ENCODE data around the gene AFP.

AFP gene

DNA sequence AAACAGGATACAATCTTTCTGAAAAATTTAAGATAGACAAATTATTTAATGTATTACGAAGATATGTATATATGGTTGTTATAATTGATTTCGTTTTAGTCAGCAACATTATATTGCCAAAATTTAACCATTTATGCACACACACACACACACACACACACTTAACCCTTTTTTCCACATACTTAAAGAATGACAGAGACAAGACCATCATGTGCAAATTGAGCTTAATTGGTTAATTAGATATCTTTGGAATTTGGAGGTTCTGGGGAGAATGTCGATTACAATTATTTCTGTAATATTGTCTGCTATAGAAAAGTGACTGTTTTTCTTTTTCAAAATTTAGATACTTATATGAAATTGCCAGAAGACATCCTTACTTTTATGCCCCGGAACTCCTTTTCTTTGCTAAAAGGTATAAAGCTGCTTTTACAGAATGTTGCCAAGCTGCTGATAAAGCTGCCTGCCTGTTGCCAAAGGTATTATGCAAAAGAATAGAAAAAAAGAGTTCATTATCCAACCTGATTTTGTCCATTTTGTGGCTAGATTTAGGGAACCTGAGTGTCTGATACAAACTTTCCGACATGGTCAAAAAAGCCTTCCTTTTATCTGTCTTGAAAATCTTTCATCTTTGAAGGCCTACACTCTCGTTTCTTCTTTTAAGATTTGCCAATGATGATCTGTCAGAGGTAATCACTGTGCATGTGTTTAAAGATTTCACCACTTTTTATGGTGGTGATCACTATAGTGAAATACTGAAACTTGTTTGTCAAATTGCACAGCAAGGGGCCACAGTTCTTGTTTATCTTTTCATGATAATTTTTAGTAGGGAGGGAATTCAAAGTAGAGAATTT is 26.8 kb upstream of the AFP start:
- TF ChIP-seq GATA1 (IDR thresholded peaks at IDR 0.05; ENCODE audit: low read depth, low read length) (no peak), POLR2A (IDR thresholded peaks at IDR 0.05; ENCODE audit: low read length) (no peak)
- no peak for DNase-seq

DNA sequence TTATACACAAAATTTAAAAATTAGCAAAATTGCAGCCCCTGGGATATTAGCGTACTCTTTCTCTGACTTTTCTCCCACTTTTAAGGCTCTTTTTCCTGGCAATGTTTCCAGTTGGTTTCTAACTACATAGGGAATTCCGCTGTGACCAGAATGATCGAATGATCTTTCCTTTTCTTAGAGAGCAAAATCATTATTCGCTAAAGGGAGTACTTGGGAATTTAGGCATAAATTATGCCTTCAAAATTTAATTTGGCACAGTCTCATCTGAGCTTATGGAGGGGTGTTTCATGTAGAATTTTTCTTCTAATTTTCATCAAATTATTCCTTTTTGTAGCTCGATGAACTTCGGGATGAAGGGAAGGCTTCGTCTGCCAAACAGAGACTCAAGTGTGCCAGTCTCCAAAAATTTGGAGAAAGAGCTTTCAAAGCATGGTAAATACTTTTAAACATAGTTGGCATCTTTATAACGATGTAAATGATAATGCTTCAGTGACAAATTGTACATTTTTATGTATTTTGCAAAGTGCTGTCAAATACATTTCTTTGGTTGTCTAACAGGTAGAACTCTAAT is 26.0 kb upstream of the AFP start:
- no peak for DNase-seq
- TF ChIP-seq POLR2A (IDR thresholded peaks at IDR 0.05; ENCODE audit: low read length) (no peak), GATA1 (IDR thresholded peaks at IDR 0.05; ENCODE audit: low read depth, low read length) (no peak)

DNA sequence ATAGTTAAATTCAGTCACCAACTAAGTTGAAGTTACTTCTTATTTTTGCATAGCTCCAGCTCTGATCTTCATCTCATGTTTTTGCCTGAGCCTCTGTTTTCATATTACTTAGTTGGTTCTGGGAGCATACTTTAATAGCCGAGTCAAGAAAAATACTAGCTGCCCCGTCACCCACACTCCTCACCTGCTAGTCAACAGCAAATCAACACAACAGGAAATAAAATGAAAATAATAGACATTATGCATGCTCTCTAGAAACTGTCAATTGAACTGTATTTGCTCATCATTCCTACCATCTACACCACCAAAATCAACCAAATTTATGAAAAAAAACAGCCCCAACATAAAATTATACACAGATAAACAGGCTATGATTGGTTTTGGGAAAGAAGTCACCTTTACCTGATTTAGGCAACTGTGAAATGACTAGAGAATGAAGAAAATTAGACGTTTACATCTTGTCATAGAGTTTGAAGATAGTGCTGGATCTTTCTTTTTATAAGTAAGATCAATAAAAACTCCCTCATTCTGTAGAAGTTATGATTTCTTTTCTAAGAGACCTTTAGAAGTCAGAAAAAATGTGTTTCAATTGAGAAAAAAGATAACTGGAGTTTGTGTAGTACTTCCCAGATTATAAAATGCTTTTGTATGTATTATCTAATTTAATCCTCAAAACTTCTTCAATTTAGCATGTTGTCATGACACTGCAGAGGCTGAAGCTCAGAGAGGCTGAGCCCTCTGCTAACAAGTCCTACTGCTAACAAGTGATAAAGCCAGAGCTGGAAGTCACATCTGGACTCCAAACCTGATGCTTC is 24.9 kb upstream of the AFP start:
- DNase-seq: no peak
- TF ChIP-seq POLR2A (IDR thresholded peaks at IDR 0.05; ENCODE audit: low read length) (no peak), GATA1 (IDR thresholded peaks at IDR 0.05; ENCODE audit: low read depth, low read length) (no peak)

DNA sequence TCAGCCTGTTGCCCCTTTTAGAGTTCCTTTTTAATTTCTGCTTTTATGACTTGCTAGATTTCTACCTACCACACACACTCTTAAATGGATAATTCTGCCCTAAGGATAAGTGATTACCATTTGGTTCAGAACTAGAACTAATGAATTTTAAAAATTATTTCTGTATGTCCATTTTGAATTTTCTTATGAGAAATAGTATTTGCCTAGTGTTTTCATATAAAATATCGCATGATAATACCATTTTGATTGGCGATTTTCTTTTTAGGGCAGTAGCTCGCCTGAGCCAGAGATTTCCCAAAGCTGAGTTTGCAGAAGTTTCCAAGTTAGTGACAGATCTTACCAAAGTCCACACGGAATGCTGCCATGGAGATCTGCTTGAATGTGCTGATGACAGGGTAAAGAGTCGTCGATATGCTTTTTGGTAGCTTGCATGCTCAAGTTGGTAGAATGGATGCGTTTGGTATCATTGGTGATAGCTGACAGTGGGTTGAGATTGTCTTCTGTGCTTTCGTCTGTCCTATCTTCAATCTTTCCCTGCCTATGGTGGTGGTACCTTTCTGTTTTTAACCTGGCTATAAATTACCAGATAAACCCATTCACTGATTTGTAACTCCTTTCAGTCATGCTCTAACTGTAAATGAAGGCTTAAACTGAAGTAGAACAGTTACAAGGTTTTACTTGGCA is 24.1 kb upstream of the AFP start:
- TF ChIP-seq GATA1 (IDR thresholded peaks at IDR 0.05; ENCODE audit: low read depth, low read length) (no peak), POLR2A (IDR thresholded peaks at IDR 0.05; ENCODE audit: low read length) (no peak)

DNA sequence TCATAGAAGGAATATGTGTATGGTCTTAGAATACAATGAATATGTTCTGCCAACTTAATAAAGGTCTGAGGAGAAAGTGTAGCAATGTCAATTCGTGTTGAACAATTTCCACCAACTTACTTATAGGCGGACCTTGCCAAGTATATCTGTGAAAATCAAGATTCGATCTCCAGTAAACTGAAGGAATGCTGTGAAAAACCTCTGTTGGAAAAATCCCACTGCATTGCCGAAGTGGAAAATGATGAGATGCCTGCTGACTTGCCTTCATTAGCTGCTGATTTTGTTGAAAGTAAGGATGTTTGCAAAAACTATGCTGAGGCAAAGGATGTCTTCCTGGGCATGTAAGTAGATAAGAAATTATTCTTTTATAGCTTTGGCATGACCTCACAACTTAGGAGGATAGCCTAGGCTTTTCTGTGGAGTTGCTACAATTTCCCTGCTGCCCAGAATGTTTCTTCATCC is 22.7 kb upstream of the AFP start:
- no peak for TF ChIP-seq GATA1 (IDR thresholded peaks at IDR 0.05; ENCODE audit: low read depth, low read length)
- TF ChIP-seq POLR2A (IDR thresholded peaks at IDR 0.05; ENCODE audit: low read length): no peak
- no peak for DNase-seq

More for the DNA sequence above, 24.1 kb upstream of the AFP start:
- DNase-seq: no peak

DNA sequence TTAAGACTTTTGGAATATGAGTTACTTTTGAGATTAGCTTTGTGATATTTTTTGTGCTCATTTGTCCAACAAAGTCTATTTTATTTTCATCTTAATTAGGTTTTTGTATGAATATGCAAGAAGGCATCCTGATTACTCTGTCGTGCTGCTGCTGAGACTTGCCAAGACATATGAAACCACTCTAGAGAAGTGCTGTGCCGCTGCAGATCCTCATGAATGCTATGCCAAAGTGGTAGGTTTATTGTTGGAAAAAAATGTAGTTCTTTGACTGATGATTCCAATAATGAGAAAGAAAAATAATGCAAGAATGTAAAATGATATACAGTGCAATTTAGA is 21.1 kb upstream of the AFP start:
- DNase-seq: no peak
- TF ChIP-seq POLR2A (IDR thresholded peaks at IDR 0.05; ENCODE audit: low read length): no peak
- no peak for TF ChIP-seq GATA1 (IDR thresholded peaks at IDR 0.05; ENCODE audit: low read depth, low read length)

DNA sequence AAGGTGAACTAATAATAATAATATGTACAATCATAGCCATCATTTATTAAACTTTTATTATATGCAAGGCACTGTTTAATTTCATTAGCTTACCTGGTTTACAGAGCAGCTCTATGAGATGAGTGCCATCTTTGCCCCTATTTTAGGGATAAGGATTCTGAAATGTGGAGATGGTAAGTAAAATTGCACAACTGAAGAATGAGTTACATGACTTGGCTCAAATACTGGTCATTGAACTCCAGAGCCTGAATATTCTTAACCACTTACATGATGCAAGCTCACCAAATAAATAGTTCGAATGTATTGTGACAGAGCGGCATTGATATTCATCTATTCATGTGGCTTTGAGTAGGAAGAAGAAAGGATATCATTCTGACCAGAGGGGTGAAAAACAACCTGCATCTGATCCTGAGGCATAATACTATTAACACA is 20.2 kb upstream of the AFP start:
- no peak for DNase-seq
- no peak for TF ChIP-seq POLR2A (IDR thresholded peaks at IDR 0.05; ENCODE audit: low read length)
- no peak for TF ChIP-seq GATA1 (IDR thresholded peaks at IDR 0.05; ENCODE audit: low read depth, low read length)

DNA sequence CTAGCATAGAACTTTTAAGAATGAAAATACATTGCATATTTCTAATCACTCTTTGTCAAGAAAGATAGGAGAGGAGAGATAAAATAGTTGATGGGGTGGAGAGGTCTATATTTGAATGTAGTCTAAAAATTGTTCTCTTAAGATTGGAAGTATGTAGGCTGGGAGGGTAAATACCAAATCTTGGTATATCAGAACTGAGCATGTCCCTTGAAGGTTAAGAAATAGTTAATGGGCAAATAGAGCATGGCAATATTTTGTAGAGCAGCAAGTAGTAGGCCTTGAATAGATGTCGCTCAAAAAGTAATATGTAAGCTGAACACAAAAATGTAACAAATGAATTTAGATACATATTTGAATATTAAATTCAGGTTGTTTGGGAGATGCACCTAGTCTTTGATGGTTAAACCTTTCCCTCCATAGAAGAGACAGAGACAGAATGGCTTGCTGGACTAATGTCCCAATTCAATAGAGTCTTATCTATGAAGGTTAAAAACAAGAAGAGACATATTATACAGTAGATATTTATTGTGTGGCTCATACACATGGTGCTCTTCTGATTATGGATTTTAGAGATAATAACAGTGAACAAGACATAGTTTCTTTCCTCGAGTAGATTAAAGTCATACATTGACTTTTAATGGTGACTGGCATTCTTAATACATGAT is 19.5 kb upstream of the AFP start:
- DNase-seq: no peak
- no peak for TF ChIP-seq POLR2A (IDR thresholded peaks at IDR 0.05; ENCODE audit: low read length)
- no peak for TF ChIP-seq GATA1 (IDR thresholded peaks at IDR 0.05; ENCODE audit: low read depth, low read length)

DNA sequence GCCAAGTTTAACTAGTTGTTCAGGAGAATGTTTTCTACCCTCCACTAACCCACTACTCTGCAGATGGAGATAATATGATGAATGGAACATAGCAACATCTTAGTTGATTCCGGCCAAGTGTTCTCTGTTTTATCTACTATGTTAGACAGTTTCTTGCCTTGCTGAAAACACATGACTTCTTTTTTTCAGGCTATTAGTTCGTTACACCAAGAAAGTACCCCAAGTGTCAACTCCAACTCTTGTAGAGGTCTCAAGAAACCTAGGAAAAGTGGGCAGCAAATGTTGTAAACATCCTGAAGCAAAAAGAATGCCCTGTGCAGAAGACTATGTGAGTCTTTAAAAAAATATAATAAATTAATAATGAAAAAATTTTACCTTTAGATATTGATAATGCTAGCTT is 18.7 kb upstream of the AFP start:
- no peak for DNase-seq
- TF ChIP-seq POLR2A (IDR thresholded peaks at IDR 0.05; ENCODE audit: low read length): no peak
- no peak for TF ChIP-seq GATA1 (IDR thresholded peaks at IDR 0.05; ENCODE audit: low read depth, low read length)

DNA sequence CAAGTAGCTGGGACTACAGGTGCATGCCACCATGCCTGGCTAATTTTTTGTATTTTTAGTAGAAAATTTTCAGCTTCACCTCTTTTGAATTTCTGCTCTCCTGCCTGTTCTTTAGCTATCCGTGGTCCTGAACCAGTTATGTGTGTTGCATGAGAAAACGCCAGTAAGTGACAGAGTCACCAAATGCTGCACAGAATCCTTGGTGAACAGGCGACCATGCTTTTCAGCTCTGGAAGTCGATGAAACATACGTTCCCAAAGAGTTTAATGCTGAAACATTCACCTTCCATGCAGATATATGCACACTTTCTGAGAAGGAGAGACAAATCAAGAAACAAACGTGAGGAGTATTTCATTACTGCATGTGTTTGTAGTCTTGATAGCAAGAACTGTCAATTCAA is 18.0 kb upstream of the AFP start:
- TF ChIP-seq GATA1 (IDR thresholded peaks at IDR 0.05; ENCODE audit: low read depth, low read length) (no peak), POLR2A (IDR thresholded peaks at IDR 0.05; ENCODE audit: low read length) (no peak)
- DNase-seq: no peak

DNA sequence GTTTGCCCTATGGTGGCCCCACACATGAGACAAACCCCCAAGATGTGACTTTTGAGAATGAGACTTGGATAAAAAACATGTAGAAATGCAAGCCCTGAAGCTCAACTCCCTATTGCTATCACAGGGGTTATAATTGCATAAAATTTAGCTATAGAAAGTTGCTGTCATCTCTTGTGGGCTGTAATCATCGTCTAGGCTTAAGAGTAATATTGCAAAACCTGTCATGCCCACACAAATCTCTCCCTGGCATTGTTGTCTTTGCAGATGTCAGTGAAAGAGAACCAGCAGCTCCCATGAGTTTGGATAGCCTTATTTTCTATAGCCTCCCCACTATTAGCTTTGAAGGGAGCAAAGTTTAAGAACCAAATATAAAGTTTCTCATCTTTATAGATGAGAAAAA is 17.3 kb upstream of the AFP start:
- no peak for DNase-seq
- TF ChIP-seq GATA1 (IDR thresholded peaks at IDR 0.05; ENCODE audit: low read depth, low read length): no peak
- no peak for TF ChIP-seq POLR2A (IDR thresholded peaks at IDR 0.05; ENCODE audit: low read length)

DNA sequence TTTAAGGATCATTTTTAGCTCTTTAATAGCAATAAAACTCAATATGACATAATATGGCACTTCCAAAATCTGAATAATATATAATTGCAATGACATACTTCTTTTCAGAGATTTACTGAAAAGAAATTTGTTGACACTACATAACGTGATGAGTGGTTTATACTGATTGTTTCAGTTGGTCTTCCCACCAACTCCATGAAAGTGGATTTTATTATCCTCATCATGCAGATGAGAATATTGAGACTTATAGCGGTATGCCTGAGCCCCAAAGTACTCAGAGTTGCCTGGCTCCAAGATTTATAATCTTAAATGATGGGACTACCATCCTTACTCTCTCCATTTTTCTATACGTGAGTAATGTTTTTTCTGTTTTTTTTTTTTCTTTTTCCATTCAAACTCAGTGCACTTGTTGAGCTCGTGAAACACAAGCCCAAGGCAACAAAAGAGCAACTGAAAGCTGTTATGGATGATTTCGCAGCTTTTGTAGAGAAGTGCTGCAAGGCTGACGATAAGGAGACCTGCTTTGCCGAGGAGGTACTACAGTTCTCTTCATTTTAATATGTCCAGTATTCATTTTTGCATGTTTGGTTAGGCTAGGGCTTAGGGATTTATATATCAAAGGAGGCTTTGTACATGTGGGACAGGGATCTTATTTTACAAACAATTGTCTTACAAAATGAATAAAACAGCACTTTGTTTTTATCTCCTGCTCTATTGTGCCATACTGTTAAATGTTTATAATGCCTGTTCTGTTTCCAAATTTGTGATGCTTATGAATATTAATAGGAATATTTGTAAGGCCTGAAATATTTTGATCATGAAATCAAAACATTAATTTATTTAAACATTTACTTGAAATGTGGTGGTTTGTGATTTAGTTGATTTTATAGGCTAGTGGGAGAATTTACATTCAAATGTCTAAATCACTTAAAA is 16.6 kb upstream of the AFP start:
- TF ChIP-seq GATA1 (IDR thresholded peaks at IDR 0.05; ENCODE audit: low read depth, low read length): no peak
- no peak for TF ChIP-seq POLR2A (IDR thresholded peaks at IDR 0.05; ENCODE audit: low read length)
- no peak for DNase-seq

Measured in erythroblast (primary cell).